PC-3 (cell line): ENCODE data around the gene SENP1.

ENCODE experiments used
- CTCF ChIP-seq: fragments of 300-600 bp; sonication (generic); conservative IDR thresholded peaks from 2 replicates; pipeline ENCODE4 v1.5.1; 2017; ENCODE audit warnings: antibody characterized with exemption, low read depth, mild to moderate bottlenecking, low read length
- EZH2 ChIP-seq: fragments of 300-600 bp; sonication (generic); IDR thresholded peaks from one replicate; pipeline ENCODE4 v1.6.1; 2017; ENCODE audit warnings: antibody characterized with exemption, mild to moderate bottlenecking, low read length; ENCODE audit not compliant: unreplicated experiment
- EZH2phosphoT487 ChIP-seq: fragments of 300-600 bp; sonication (generic); IDR thresholded peaks from 2 replicates; pipeline ENCODE4 v1.6.1; 2018; ENCODE audit warnings: mild to moderate bottlenecking, antibody characterized with exemption, low read length, borderline replicate concordance

- TF ChIP-seq CTCF: no peak
- no peak for TF ChIP-seq EZH2
- TF ChIP-seq EZH2phosphoT487: no peak
These were observed 78.5 kb downstream of the SENP1 start for GRCh38 chr12:48027183-48028002.
